ENCODE measurements around the gene POR. TPM values are rescaled to one million over a fixed set of nuclear protein-coding genes. Genes with fewer than 3 reads are reported as not detected.
"Not testable (repeated sequence)": the region's sequence is repeated elsewhere in the genome, so short reads cannot be mapped to it uniquely, and the experiment has no call there.

The POR gene
- total RNA-seq, 2 donors from 2014 or later: 60.6 to 128 TPM

DNA sequence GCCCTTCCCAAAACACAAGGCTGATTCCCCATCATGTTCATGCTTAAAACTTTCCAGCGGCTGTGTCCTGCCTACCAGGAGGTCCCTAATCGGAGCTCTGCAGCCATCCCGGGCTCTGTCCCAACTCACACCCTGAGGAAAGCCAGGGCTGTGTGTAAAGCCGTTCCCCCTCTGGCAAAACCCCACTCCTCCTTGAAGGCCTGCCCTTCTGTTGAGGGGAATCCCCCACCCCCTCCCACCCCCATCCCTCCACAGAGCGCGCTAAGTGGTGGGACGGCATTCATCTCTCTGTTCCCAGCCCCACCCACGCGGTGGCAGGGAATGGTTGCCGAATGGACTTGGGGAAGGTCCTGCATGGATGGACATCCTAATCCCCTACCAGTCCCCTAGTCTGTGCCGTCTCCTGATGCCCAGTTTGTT is 80.1 kb downstream of the POR start:
- ATAC-seq (peak in 1 of 2 donors; percentile 3), DNase-seq (no peak)
- intact Hi-C loops (cut with DNase I): loop anchor here in 1 of 2 donors (2.0 kb wide), 1 partner anchor 80 kb away; the partner anchor contains the start of gene POR

DNA sequence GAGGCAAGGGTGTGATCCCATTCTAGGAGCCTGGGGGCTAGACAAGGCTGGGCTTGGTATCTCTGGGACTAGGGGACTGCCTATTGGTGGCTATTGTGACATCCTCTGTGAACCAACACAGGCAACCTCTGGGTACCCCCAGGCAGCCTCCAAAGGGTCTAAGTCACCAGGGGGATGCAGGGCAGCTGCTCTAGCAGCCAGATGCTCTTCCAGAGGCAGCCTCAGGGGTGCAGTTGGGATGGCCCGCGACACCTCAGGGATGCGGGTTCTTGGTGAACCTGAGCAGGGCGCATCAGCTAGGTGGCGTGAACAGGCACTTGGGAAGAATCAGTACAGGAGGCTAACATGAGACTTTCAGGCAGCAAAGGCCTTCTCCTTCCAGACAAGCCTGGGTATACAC is 81.0 kb downstream of the POR start:
- DNase-seq: no peak
- ATAC-seq: no peak
- intact Hi-C loops (cut with DNase I): loop anchor here in 1 of 2 donors (2.0 kb wide), 1 partner anchor 81 kb away; the partner anchor contains the start of gene POR

DNA sequence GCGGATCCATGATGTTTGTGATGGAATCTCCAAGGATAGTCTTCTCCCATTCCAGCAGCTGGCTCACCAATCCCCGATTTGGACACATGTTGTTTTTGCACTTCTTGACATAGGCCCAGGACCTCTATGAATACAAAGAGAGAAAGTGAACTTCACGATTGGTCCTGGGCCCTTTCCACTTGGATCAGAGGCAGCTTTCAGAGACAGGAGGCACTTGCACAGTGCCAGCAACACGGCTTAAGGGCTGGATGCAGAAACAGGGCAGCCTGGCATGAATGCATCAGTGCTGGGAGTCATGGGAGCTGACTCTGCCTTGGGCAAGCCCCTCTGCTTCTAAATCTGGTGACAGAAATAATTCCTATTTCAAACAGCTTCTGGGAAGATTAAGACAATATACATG is 81.5 kb downstream of the POR start:
- DNase-seq (no peak), ATAC-seq (no peak)
- intact Hi-C loops (cut with DNase I): no loop called here

DNA sequence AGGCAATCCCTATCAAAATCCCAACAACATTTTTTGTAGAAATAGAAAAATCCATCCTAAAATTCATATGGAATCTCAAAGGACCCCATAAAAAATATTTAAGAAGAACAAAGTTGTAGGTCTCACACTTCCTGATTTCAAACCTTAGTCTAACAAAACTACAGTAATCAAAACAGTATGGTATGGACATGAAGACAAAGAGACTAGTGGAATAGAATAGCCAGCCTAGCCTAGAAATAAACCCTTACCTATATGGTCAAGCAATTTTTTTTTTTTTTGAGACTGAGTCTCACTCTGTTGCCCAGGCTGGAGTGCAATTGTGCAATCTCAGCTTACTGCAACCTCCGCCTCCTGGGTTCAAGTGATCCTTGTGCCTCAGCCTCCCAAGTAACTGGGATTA is 83.1 kb downstream of the POR start:
- DNase-seq (no peak), ATAC-seq (no peak)
- intact Hi-C loops (cut with DNase I): no loop called here

DNA sequence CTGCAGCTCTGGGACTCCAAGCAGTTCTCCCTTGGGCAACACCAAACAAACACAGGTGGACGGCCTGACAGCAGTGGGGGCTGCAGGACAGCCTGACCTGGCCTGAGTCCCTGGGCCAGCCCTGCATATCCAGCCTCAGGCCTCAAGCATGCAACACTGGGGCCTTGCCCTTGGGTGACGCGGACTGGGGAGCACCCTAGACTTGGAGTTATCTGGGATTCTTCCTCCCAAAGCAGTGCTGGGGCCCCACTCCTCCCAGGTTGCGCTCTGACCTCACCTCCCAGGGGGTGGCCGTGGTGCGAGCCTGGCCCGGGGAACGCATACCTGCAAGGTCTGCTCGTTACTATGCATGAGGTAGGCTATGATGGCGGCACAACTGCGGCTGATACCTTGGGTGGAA is 85.6 kb downstream of the POR start:
- no peak for ATAC-seq
- intact Hi-C loops (cut with DNase I): no loop called here

DNA sequence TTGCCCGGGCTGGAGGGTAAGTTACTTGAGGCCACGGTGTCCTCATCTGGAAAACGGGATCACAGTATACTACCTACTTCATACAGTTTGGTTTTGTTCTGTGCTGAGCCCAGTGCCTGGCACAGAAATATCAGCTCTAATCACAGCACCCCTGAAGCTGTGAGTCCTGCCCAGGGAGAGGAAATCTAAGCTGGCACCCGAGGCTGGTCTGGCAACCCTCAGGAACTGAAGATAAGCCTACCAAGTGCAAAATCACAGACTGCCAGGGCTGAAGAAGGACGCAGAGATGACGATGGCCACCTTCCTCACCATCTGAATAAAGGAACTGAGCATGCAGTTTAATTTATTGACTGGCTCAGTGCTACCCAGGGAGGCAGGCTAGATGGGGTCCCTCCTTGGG is 87.2 kb downstream of the POR start:
- intact Hi-C loops (cut with DNase I): no loop called here
- DNase-seq: no peak
- ATAC-seq: no peak

More for the DNA sequence above, 85.6 kb downstream of the POR start:
- DNase-seq: no peak

DNA sequence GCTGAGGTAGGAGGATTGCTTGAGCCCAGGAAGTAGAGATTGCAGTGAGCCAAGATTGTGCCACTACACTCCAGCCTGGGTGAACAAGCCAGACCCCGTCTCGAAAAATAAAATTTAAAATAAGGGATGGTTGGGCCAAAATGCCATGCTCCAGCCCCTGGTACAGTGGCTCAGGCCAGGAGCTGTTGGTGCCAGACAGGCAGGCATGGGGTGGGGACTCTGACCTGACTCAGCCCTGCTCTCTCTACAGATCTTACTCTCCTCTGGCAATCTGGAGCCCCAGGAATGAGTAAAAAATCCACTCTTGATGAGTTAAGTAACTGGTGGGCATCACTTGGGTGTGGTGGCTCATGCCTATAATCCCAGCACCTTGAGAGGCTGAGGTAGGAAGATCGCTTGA is 87.9 kb downstream of the POR start:
- DNase-seq: no peak
- no peak for ATAC-seq
- intact Hi-C loops (cut with DNase I): no loop called here

DNA sequence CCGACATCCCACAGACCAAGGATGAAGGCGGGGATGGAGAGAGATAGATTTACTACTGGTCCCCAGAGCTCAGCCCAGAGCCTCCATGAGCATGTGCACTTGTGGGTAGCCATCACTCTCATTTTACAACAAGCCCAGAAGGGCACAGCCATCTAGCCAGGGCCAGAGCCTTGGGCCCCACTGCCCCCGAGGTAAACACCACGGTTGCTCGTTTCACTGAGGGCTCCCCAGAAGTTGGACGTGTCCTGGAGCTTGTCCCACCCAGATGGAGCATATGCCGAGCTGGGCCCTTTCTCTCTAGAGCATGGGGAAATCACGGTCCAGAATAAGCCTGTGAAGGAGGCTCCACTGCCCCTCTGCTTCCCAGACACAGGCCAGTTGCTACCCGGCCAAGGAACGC is 88.4 kb downstream of the POR start:
- DNase-seq (no peak), ATAC-seq (no peak)
- intact Hi-C loops (cut with DNase I): no loop called here

DNA sequence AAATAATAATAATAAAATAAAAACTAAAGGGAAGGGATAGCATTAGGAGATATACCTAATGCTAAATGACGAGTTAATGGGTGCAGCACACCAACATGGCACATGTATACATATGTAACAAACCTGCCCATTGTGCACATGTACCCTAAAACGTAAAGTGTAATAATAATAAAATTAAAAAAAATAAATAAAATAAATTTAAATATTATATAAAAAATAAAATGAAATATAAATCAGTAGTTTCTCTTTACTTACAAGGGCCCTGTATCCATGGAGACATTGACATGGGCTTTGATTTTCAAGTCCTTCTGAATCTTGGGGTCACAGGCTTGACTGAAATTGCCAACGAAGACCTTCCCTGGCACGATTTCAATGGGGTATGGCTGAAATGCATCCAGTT is 90.0 kb downstream of the POR start:
- intact Hi-C loops (cut with DNase I); DNase-seq; ATAC-seq: not testable (repeated sequence)

DNA sequence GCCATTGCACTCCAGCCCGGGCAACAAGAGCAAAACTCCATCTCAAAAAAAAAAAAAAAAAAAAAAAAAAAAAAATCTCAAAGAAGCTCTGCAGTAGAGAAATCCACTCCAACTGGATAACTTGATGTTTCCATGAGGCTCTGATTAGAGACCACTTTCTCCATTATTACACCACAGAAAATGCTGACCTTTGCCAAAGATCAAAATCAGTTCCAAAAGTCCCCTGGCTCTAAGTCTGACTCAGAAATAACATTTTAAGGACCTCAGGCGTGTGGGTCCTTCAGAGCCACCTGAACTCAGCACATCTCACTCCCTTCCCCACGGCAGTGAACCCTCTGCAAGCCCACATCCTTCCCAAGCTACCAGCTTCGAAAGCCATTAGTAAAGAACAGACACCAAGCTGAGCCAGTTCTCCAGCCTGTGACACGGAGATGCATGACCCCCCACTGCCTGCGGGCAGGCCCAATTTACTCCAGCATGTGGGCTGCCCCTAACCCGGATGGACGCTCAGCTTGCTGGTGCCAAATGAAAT is 93.3 kb downstream of the POR start:
- ATAC-seq (no peak), DNase-seq (no peak)
- intact Hi-C loops (cut with DNase I): no loop called here

DNA sequence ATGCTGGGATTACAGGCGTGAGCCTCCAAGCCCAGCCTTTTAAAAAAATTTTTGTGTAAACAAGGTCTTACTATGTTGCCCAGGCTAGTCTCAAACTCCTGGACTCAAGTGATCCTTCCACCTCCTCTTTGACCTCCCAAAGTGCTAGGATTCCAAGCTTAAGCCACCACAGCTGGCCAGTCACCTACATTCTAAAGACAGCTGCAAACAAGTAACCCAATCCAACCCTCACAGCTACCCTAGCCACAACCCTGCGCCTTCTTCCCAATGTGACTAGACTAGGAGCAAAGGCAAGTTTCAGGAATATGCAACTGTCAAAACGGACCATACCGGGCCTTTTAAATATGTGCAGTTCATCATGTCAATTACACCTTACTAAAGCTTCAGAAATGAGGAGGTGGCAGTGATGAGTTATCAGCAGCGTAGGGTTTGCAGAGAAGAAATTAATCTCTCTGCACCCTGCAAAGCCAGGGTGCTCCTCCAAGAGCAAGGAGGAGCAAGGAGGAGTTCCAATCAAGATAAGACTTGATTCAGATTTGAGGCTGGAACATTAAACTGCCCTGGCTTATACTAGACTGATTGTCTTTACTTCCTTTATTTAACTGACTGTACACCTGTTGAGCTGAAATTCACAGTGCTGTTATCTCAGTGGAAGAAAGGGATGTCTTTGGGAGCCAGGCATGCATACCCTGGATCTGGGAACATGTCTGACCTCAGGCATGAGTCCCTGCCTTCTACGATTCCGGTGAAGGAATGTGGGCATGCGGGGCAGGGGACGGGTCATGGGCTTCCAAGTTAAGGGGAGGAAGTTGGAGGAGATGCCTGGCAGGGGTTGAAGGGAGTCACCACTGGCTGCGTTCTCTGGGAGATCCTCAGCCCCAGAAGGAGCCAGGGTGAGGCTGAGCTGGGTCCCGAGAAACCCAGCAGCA is 95.0 kb downstream of the POR start:
- ATAC-seq (no peak), DNase-seq (no peak)
- intact Hi-C loops (cut with DNase I): no loop called here

DNA sequence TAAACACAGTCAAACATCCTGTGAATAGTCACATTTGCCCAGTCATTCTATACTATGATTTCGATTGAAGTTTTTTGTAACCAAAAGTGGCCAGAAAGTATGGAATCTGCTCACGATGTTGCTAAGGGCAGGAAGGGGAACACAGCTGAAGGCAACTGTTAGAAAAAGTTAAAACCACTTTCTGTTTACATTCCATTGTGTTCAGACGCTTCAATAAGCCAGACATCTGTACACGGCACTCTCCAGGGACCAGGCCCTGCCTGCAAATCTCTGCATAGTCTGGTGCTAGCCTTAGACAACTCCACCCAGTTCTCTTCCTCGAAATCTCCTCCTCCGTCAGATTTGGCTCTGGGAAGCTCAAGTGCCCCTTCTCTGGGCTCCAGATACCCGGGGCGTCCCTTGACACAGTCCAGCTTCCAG is 96.5 kb downstream of the POR start:
- ATAC-seq (peak; percentile 85 to 94), DNase-seq (peak; percentile 78)
- intact Hi-C loops (cut with DNase I): no loop called here

DNA sequence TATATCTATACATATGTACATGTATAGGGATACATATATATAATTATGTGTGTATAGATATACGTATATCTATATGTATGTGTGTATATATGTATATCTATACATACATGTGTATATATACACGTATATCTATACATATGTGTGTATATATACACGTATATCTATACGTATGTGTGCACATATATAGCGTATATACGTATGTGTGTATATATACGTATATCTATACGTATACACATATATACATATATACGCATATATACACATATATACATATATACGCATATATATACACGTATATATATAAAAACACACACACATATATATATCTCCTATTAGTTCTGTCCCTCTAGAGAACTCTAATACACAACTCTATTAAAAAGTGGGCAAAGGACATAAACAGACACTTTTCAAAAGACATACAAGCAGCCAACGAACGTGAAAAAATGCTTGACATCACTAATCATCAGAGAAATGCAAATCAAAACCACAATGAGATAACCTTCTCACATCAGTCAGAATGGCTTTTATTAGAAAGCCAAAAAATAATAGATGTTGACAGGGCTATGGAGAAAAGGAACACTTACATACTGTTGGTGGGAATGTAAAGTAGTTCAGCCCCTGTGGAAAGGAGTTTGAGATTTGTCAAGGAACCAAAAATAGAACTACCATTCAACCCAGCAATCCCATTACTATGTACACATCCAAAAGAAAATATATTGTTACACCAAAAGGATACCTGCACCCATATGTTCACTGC is 101.4 kb downstream of the POR start:
- DNase-seq (no peak), ATAC-seq (peak in 1 of 2 donors; percentile 23)
- intact Hi-C loops (cut with DNase I): loop anchor here in 1 of 2 donors (5.0 kb wide), 1 partner anchor 149 kb away; no protein-coding TSS in a partner anchor

DNA sequence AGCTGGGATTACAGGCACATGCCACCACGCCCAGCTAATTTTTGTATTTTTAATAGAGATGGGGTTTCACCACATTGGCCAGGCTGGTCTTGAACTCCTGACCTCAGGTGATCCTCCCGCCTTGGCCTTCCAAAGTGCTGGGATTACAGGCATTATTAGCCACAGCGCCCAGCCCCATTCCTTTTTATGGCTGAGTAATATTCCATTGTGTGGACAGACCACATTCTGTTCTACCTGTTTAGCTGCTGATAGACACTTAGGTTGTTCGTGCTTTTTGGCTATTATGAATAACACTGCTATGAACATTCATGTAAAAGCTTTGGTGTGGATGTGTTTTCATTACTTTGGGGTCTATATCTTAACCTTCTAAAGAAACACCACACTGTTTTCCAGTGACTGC is 103.6 kb downstream of the POR start:
- not testable (repeated sequence) for ATAC-seq

DNA sequence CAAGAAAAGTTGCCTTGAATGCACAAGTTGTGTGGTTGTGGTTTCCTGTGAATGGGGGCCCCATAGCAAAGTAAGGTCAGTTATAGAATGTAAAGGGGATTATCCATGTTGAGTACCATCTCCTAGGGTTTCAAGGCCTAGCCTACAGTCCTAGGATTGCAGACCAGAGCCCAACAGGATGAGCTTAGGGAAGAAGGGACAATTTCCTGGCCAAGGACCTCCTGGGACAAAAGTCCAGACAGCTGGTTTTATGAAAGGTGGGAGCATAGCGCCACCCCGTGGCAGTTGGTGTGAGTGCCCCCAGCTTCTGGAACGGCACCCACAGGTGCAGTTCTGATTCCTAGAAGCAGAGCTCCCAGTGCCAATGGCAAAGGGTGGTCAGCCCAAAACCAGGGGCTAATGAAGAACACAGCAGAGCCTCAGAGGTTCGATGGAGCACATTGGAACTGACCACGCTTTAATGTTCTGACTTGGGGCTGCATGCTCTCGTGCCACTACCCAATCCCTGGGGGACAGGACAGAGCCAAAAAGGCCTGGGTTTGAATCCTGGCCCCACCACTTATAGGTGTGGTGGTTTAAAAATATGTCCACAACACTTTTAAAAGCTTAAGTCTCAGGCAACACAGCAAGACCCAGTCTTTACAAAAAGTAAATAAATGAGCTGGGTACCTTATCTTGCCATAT is 105.2 kb downstream of the POR start:
- DNase-seq: peak; percentile 79
- peak; percentile 56 to 79 for ATAC-seq
- intact Hi-C loops (cut with DNase I): loop anchor here in 1 of 2 donors (1.0 kb wide), 1 partner anchor 154 kb away; no protein-coding TSS in a partner anchor

More for the DNA sequence above, 103.6 kb downstream of the POR start:
- DNase-seq: not testable (repeated sequence)
- intact Hi-C loops (cut with DNase I): loop anchor here in 1 of 2 donors (5.0 kb wide), 1 partner anchor 151 kb away; no protein-coding TSS in a partner anchor

DNA sequence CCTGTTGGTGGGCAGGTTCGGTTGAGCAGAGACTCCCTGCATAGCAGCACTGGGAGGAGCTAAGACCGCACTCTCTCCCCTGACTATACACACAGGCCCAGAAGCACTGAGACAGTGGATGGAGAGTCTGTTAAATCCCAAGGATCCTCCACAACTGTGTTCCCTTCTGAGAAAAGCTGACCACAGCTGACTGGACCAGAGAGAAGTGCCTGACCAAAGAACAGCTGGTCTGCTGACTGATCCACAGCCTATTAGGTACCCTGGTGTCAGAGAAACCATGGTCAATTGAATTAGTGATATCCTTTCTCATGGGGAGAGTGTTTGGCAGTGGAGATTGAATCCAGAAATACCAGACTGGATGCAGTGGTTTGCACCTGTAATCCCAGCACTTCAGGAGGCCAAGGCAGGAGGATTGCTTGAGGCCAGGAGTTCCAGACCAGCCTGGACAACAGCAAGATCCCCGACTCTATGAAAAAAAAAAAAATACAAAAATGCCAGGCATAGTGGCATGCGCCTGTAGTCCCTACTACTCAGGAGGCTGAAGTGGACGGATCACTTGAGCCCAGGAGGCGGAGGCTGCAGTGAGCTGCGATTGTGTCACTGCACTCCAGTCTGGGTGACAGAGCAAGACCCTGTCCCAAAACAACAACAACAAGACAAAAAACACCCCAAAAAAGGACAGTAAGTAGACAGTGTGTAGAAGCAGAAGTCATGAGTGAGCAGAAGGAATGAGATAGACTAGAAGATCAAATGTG is 107.2 kb downstream of the POR start:
- no peak for ATAC-seq
- intact Hi-C loops (cut with DNase I): no loop called here
- no peak for DNase-seq

DNA sequence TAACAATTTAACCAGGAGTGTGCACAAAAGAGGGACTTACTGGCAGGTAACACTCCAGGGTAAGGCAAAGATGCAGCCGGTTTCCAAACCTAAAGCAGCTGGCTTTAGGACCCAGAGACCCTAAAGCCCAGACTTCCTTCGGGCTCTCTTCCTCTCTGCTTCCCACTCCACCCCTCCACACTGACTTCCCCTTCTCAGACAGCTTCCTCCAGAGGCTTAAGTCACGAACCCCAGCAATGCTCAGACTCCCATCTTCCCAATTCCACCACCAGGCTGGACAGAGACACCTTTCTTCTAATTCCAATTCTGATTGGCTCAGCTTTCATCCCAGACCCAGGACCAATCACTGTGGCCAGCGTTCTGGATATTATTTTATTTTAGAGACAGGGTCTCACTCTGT is 108.0 kb downstream of the POR start:
- ATAC-seq (peak; percentile 20 to 60), DNase-seq (no peak)
- intact Hi-C loops (cut with DNase I): no loop called here

DNA sequence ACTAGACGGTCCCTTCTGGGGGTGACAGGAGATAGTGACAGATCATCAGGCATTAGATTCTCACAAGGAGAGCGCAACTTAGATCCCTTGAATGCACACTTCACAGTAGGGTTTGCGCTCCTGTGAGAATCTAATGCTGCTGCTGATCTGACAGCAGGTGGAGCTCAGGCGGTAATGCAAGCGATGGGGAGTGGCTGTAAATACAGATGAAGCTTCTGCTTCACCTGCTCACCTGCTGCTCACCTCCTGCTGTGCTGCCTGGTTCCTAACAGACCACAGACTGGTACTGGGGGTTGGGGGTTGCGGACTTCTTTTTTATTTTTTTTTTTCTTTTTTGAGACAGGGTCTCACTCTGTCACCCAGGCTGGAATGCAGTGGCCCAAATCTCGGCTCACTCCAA is 114.7 kb downstream of the POR start:
- intact Hi-C loops (cut with DNase I); ATAC-seq; DNase-seq: not testable (repeated sequence)

Data from left cardiac atrium (tissue), 4 donors.